HepG2 (cell line): Measurements from ENCODE around the gene TRIM67. TPM values are rescaled to one million over a fixed set of nuclear protein-coding genes. Genes with fewer than 3 reads are reported as not detected.

Source experiments
- BCL3 ChIP-seq: sonication (generic); formaldehyde crosslinking; IDR thresholded peaks from 2 replicates; pipeline ENCODE4 v1.5.1; 2020; ENCODE audit warnings: mild to moderate bottlenecking, missing genetic modification reagents, moderate library complexity
- BRCA1 ChIP-seq: sonication (generic); formaldehyde crosslinking; IDR thresholded peaks from 2 replicates; pipeline ENCODE4 v1.4.0; 2020; ENCODE audit warnings: missing genetic modification reagents
- CHCHD3 ChIP-seq: sonication (generic); formaldehyde crosslinking; IDR thresholded peaks from 2 replicates; pipeline ENCODE4 v1.8.0; 2022; ENCODE audit warnings: mild to moderate bottlenecking, missing genetic modification reagents, moderate library complexity
- FOXJ3 ChIP-seq: sonication (generic); formaldehyde crosslinking; IDR thresholded peaks from 2 replicates; pipeline ENCODE4 v1.4.0; 2020; ENCODE audit warnings: missing genetic modification reagents, mild to moderate bottlenecking, borderline replicate concordance
- HDAC2 ChIP-seq: sonication (generic); formaldehyde crosslinking; IDR thresholded peaks from 2 replicates; pipeline ENCODE4 v1.4.0; 2020; ENCODE audit warnings: missing genetic modification reagents
- PLRG1 ChIP-seq: fragments of 450-650 bp; conservative IDR thresholded peaks from 2 replicates; pipeline ENCODE4 v1.6.1; 2016
- POGZ ChIP-seq: sonication (generic); formaldehyde crosslinking; IDR thresholded peaks from 2 replicates; pipeline ENCODE4 v1.4.0; 2020; ENCODE audit warnings: mild to moderate bottlenecking, missing genetic modification reagents
- ZNF251 ChIP-seq: sonication (generic); formaldehyde crosslinking; IDR thresholded peaks from 2 replicates; pipeline ENCODE4 v1.9.0; 2021; ENCODE audit warnings: mild to moderate bottlenecking, missing genetic modification reagents
- ZNF354B ChIP-seq: sonication (generic); formaldehyde crosslinking; IDR thresholded peaks from 2 replicates; pipeline ENCODE4 v1.8.0; 2022; ENCODE audit warnings: mild to moderate bottlenecking, missing genetic modification reagents
- ZSCAN29 ChIP-seq: sonication (generic); formaldehyde crosslinking; conservative IDR thresholded peaks from 2 replicates; pipeline ENCODE4 v1.4.0; 2020; ENCODE audit warnings: mild to moderate bottlenecking, missing genetic modification reagents
- polyA plus RNA-seq, 8 experiments: library from polyadenylated mRNA; depleted of rRNA in 3 of 8; stranded (reverse) in 7 of 8; unstranded in 1 of 8; fragments of >200 nt; fragmentation: Illumina TruSeq in 4 of 8; extraction: Trizol in 4 of 8; gene quantifications; 2 replicates each; pipeline versions ENCODE4 v1.2.1 to v1.2.3, GENCODE V29; 2011 to 2016; ENCODE audit warnings: low read depth in 4 of 8, missing spikeins in 1 of 8, mixed read lengths in 1 of 8; ENCODE audit not compliant: insufficient read depth in 1 of 8
- total RNA-seq, 5 experiments: library from RNA; depleted of rRNA; stranded (reverse); fragments of >200 nt; fragmentation: Illumina TruSeq; extraction: Trizol; gene quantifications; 2 replicates each; pipeline ENCODE4 v1.2.3, GENCODE V29; 2016; ENCODE audit warnings: low read depth in 1 of 5
- TF ChIP-seq, protein P1 (sequence below): sonication (generic); formaldehyde crosslinking; IDR thresholded peaks from 2 replicates; pipeline ENCODE4 v1.9.0; 2021; ENCODE audit warnings: missing genetic modification reagents, borderline replicate concordance
- TF ChIP-seq, protein P2 (sequence below): sonication (generic); formaldehyde crosslinking; IDR thresholded peaks from 2 replicates; pipeline ENCODE4 v1.9.0; 2021; ENCODE audit warnings: missing genetic modification reagents, borderline replicate concordance
- TF ChIP-seq, protein P3 (sequence below), 2 experiments: IDR thresholded peaks; 2 replicates each; pipeline ENCODE4 v1.6.1; 2011 to 2012; ENCODE audit warnings: low read length in 2 of 2, borderline replicate concordance in 1 of 2, low read depth in 1 of 2, mild to moderate bottlenecking in 1 of 2, moderate library complexity in 1 of 2

The TRIM67 gene
- total and polyA plus RNA-seq, 2 of the 13 experiments (the other 11 are each of a cell fraction or from before 2014, with no cell fraction given): not detected

- TF ChIP-seq POGZ (CRISPR knock-in tag) (peak; percentile 71; the same call in 1 of the 2 replicates), BCL3 (CRISPR knock-in tag) (no peak), PLRG1 (no peak), ZNF251 (no peak), ZSCAN29 (no peak), HDAC2 (CRISPR knock-in tag) (peak; percentile 86), BRCA1 (CRISPR knock-in tag) (no peak), ZNF354B (CRISPR knock-in tag) (no peak), FOXJ3 (CRISPR knock-in tag) (peak; percentile 39; the same call in 1 of the 2 replicates), CHCHD3 (no peak)
- TF ChIP-seq, protein P1, sequence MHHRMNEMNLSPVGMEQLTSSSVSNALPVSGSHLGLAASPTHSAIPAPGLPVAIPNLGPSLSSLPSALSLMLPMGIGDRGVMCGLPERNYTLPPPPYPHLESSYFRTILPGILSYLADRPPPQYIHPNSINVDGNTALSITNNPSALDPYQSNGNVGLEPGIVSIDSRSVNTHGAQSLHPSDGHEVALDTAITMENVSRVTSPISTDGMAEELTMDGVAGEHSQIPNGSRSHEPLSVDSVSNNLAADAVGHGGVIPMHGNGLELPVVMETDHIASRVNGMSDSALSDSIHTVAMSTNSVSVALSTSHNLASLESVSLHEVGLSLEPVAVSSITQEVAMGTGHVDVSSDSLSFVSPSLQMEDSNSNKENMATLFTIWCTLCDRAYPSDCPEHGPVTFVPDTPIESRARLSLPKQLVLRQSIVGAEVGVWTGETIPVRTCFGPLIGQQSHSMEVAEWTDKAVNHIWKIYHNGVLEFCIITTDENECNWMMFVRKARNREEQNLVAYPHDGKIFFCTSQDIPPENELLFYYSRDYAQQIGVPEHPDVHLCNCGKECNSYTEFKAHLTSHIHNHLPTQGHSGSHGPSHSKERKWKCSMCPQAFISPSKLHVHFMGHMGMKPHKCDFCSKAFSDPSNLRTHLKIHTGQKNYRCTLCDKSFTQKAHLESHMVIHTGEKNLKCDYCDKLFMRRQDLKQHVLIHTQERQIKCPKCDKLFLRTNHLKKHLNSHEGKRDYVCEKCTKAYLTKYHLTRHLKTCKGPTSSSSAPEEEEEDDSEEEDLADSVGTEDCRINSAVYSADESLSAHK (CRISPR knock-in tag): no peak
- TF ChIP-seq, protein P2, sequence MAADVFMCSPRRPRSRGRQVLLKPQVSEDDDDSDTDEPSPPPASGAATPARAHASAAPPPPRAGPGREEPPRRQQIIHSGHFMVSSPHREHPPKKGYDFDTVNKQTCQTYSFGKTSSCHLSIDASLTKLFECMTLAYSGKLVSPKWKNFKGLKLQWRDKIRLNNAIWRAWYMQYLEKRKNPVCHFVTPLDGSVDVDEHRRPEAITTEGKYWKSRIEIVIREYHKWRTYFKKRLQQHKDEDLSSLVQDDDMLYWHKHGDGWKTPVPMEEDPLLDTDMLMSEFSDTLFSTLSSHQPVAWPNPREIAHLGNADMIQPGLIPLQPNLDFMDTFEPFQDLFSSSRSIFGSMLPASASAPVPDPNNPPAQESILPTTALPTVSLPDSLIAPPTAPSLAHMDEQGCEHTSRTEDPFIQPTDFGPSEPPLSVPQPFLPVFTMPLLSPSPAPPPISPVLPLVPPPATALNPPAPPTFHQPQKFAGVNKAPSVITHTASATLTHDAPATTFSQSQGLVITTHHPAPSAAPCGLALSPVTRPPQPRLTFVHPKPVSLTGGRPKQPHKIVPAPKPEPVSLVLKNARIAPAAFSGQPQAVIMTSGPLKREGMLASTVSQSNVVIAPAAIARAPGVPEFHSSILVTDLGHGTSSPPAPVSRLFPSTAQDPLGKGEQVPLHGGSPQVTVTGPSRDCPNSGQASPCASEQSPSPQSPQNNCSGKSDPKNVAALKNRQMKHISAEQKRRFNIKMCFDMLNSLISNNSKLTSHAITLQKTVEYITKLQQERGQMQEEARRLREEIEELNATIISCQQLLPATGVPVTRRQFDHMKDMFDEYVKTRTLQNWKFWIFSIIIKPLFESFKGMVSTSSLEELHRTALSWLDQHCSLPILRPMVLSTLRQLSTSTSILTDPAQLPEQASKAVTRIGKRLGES (CRISPR knock-in tag): no peak
- TF ChIP-seq, protein P3, sequence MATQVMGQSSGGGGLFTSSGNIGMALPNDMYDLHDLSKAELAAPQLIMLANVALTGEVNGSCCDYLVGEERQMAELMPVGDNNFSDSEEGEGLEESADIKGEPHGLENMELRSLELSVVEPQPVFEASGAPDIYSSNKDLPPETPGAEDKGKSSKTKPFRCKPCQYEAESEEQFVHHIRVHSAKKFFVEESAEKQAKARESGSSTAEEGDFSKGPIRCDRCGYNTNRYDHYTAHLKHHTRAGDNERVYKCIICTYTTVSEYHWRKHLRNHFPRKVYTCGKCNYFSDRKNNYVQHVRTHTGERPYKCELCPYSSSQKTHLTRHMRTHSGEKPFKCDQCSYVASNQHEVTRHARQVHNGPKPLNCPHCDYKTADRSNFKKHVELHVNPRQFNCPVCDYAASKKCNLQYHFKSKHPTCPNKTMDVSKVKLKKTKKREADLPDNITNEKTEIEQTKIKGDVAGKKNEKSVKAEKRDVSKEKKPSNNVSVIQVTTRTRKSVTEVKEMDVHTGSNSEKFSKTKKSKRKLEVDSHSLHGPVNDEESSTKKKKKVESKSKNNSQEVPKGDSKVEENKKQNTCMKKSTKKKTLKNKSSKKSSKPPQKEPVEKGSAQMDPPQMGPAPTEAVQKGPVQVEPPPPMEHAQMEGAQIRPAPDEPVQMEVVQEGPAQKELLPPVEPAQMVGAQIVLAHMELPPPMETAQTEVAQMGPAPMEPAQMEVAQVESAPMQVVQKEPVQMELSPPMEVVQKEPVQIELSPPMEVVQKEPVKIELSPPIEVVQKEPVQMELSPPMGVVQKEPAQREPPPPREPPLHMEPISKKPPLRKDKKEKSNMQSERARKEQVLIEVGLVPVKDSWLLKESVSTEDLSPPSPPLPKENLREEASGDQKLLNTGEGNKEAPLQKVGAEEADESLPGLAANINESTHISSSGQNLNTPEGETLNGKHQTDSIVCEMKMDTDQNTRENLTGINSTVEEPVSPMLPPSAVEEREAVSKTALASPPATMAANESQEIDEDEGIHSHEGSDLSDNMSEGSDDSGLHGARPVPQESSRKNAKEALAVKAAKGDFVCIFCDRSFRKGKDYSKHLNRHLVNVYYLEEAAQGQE (IDR thresholded peaks at IDR 0.05; ENCODE audit: borderline replicate concordance in 1 of 2, low read depth in 1 of 2, low read length in 2 of 2): peak in 1 of 2 experiments; percentile 66; a peak in 1 of 4 replicates
Measured at GRCh38 chr1:231194843-231195516, 33.1 kb downstream of the TRIM67 start (continued).
